ENCODE data around the gene ZNF329.

DNA sequence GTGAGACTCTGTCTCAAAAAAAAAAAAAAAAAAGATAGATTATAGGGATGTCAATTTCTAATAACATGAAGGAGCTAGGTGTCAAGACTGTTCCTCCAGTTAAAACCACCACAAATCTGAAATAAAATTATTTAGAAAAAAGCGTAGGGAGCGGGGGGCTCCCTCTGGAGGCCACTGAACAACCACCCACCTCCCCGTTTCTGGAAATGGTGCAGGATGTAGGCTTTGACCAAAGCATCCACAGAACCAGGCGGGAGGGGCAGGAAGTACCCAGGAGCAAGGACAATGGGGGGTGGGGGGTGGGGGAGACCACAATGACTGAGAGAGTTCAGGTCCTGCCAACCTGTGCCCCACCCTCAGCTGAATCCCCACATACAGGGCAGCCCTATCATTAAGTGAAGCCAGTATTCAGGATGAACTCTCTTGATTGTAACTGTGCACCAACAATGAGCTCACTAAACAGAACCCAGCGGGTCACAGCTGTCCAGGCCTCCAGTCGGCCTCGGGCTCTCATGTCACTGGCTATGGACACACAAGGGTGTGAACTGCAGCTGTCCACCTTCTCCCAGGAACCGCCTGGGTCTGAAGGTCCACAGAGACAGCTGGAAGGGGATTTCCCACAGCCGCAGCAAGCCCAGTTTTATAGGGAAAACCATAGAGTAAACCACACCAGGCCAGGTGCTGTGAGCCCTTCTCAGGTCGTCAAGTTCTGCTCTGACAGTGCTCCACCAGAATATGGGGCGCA, 59.2 kb downstream of the ZNF329 start:
- TF ChIP-seq GATA2 (IDR thresholded peaks at IDR 0.05; ENCODE audit: low read depth, low read length) (no peak), GATA3 (IDR thresholded peaks at IDR 0.05; ENCODE audit: low read depth, low read length) (no peak)
